NAMALWA (cell line): Measurements from ENCODE around the gene KRTAP10-11.

ENCODE experiments used
- DNase-seq: peaks from one replicate; pipeline ENCODE4 v3.0.0-alpha.2; 2015; ENCODE audit warnings: low spot score

The KRTAP10-11 gene

DNA sequence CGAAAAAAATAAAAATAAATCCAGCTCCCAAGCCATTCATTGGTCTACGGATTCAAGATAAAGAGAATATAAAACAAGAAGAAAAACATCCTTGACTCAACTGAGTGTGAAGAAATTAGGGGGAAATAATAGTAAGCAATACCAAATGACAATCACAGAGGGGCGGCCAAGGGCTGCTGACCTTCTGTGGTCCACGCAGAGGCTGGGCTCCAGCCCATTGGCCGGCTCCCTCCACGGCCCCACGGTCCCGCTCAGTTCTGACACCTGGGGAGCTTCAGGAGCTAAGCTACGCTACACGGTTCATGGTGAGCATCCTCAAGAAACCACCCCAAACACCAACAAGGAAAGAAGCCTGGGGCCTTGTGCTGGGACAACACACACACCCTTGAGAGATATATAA, 50.4 kb downstream of the KRTAP10-11 start:
- DNase-seq = no peak
